ENCODE data around the gene PRICKLE3.
A peak's percentile ranks its signal among the peaks of the same experiment; 100 is the strongest.
"Not testable (repeated sequence)": the region's sequence is repeated elsewhere in the genome, so short reads cannot be mapped to it uniquely, and the experiment has no call there.

Gene PRICKLE3

DNA sequence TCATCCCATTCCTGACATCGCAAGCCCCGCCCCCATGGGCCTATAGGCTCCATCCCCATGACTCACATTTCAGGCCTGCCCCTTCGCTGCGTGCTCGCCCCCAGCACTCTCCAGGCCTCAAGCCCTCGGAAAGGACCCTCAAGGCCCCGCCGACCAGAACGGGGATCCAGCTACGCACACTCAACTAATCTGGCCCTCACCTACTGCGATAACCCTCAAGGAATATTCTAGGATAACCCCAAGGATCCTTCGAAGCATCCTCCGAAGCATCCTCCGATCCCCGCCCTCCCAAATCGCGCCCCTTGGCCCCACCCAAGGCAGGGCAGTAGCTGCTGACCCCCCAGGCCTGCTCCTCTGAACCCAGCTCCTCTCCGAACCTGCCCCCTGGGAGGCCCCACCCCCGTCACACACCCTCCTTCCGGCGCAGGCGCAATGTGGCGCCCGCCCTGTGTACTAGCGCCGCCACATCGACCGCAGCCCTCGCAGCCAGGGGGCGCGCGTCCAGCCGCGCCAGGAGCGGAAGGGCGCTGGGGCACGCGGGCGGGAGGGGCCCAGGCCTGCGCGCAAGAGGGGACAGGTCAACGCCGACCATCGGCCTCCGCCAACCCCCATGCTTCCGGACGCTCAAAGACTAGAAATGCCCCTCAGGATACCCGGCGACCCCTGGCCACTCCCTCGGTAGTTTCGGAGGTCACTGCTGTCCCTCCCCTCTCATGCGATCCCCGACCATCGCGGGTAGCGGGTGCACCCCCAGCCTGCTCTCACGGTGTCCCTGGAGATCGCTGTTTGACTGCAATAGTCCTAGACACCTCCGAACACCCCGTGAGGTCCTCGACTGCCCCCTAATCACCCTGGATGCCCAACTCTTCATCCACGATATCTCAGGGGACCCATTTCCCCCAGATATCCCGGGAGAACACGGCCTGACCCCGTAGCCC, 30.0 kb downstream of the PRICKLE3 start:
- peak overlapping the region; percentile 84 for H2AFZ ChIP-seq (ENCODE audit: low read depth, low read length)
- H3K9me3 ChIP-seq (ENCODE audit: insufficient read depth, low read length): no peaks in the 10 kb centered on the region

DNA sequence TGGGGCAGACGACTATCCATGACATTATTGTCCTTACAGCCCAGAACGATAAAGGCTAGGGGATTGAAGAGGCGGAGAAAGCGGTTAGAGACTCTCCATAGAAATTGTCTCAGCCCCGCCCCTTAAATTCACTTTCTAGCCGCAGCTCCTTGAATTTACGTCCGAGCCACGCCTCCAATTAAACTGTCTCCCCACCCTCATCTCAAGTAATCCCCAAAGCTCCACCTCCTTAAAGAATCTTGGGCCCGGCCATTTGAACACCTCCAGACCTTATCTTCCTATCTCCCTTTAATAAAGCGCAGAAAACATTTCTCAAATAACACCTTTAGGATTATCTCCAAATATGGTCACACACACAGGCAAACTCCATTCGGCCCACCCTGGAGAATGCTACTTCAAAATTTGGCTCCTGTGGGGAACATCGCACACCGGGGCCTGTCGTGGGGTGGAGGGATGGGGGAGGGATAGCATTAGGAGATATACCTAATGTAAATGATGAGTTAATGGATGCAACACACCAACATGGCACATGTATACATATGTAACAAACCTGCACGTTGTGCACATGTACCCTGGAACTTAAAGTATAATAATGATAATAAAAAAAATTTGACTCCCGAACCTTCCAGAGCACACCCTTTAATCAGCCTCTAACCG, 30.8 kb downstream of the PRICKLE3 start:
- no peak overlapping the region for H2AFZ ChIP-seq (ENCODE audit: low read depth, low read length)

More for the DNA sequence above, 30.0 kb downstream of the PRICKLE3 start:
- peak overlapping the region; percentile 81 for H3K27ac ChIP-seq (ENCODE audit: low read length)
- peak overlapping the region; percentile 99 for H3K9ac ChIP-seq (ENCODE audit: low read length)
- peak overlapping the region; percentile 94 for H3K4me2 ChIP-seq (ENCODE audit: low read length)
- H3K36me3 ChIP-seq (replicated peaks; ENCODE audit: low read depth, low read length): no peaks in the 10 kb centered on the region
- TF ChIP-seq EZH2phosphoT487 (IDR thresholded peaks at IDR 0.05; ENCODE audit: low read depth): no peak
- TF ChIP-seq, protein P1, sequence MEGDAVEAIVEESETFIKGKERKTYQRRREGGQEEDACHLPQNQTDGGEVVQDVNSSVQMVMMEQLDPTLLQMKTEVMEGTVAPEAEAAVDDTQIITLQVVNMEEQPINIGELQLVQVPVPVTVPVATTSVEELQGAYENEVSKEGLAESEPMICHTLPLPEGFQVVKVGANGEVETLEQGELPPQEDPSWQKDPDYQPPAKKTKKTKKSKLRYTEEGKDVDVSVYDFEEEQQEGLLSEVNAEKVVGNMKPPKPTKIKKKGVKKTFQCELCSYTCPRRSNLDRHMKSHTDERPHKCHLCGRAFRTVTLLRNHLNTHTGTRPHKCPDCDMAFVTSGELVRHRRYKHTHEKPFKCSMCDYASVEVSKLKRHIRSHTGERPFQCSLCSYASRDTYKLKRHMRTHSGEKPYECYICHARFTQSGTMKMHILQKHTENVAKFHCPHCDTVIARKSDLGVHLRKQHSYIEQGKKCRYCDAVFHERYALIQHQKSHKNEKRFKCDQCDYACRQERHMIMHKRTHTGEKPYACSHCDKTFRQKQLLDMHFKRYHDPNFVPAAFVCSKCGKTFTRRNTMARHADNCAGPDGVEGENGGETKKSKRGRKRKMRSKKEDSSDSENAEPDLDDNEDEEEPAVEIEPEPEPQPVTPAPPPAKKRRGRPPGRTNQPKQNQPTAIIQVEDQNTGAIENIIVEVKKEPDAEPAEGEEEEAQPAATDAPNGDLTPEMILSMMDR (IDR thresholded peaks at IDR 0.05; ENCODE audit: low read depth, low read length): peak; percentile 65
- H3K4me3 ChIP-seq (ENCODE audit: low read length): peak overlapping the region; percentile 99
- H3K4me1 ChIP-seq (ENCODE audit: low read length): peaks cover 6% of the 10 kb centered on the region; the same call in 1 of the 2 replicates
- no peaks in the 10 kb centered on the region for H4K20me1 ChIP-seq (ENCODE audit: insufficient read depth, low read length)
- H3K79me2 ChIP-seq (ENCODE audit: low read length): no peaks in the 10 kb centered on the region
- H3K27me3 ChIP-seq (ENCODE audit: low read depth, low read length): no peaks in the 10 kb centered on the region

DNA sequence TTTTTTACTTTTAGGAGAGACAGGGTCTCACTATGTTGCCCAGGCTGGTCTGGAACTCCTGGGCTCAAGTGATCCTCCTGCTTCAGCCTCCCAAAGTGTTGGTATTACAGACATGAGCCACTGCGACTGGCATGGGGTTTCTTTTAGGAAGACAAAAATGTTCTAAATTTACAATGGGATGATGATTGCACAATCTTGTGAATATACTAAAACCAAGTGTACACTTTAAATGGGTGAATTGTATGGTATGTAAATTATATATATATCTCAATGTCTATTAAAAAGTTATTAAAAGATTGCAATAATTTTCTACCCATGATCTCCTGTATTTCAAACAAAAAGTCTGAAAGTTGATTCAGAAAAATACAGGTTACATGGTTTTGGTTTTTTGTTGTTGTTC, 32.7 kb downstream of the PRICKLE3 start:
- H3K9ac ChIP-seq (ENCODE audit: low read length): no peak overlapping the region
- H3K4me1 ChIP-seq (ENCODE audit: low read length): peaks cover 12% of the 10 kb centered on the region
- no peak overlapping the region for H3K4me3 ChIP-seq (ENCODE audit: low read length)
- no peak overlapping the region for H3K27ac ChIP-seq (ENCODE audit: low read length)
- no peaks in the 10 kb centered on the region for H4K20me1 ChIP-seq (ENCODE audit: insufficient read depth, low read length)
- H3K9me3 ChIP-seq (ENCODE audit: insufficient read depth, low read length): no peaks in the 10 kb centered on the region
- H2AFZ ChIP-seq (ENCODE audit: low read depth, low read length): no peak overlapping the region
- no peaks in the 10 kb centered on the region for H3K36me3 ChIP-seq (replicated peaks; ENCODE audit: low read depth, low read length)
- H3K79me2 ChIP-seq (ENCODE audit: low read length): no peaks in the 10 kb centered on the region
- no peaks in the 10 kb centered on the region for H3K27me3 ChIP-seq (ENCODE audit: low read depth, low read length)
- no peak for TF ChIP-seq EZH2phosphoT487 (IDR thresholded peaks at IDR 0.05; ENCODE audit: low read depth)
- TF ChIP-seq, protein P1 (IDR thresholded peaks at IDR 0.05; ENCODE audit: low read depth, low read length): no peak
- no peak overlapping the region for H3K4me2 ChIP-seq (ENCODE audit: low read length)

More for the DNA sequence above, 30.8 kb downstream of the PRICKLE3 start:
- Histone ChIP-seq H4K20me1 (ENCODE audit: insufficient read depth, low read length) (no peaks in the 10 kb centered on the region), H3K9ac (ENCODE audit: low read length) (peak overlapping the region; percentile 99), H3K9me3 (ENCODE audit: insufficient read depth, low read length) (no peaks in the 10 kb centered on the region), H3K4me2 (ENCODE audit: low read length) (peak overlapping the region; percentile 94), H3K79me2 (ENCODE audit: low read length) (no peaks in the 10 kb centered on the region), H3K27ac (ENCODE audit: low read length) (0 out of 2 replicates have a peak overlapping the region, but pooled peaks have one; percentile 81), H3K27me3 (ENCODE audit: low read depth, low read length) (no peaks in the 10 kb centered on the region), H3K4me3 (ENCODE audit: low read length) (peak overlapping the region; percentile 99), H3K4me1 (ENCODE audit: low read length) (peaks cover 6% of the 10 kb centered on the region; the same call in 1 of the 2 replicates), H3K36me3 (replicated peaks; ENCODE audit: low read depth, low read length) (no peaks in the 10 kb centered on the region)
- no peak for TF ChIP-seq EZH2phosphoT487 (IDR thresholded peaks at IDR 0.05; ENCODE audit: low read depth)
- TF ChIP-seq, protein P1 (IDR thresholded peaks at IDR 0.05; ENCODE audit: low read depth, low read length): no peak

DNA sequence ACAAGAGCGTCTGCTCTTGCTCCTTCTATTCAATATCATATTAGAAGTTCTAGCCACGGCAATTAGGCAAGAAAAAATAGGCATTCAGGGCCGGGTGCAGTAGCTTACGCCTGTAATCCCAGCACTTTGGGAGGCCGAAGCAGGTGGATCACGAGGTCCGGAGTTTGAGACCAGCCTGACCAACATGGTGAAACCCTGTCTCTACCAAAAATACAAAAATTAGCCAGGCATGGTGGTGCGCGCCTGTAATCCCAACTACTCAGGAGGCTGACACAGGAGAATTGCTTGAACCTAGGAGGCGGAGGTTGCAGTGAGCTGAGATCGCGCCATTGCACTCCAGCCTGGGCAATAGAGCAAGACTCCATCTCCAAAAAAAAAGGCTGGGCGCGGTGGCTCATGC, 36.9 kb downstream of the PRICKLE3 start:
- not testable (repeated sequence) for H3K4me2 ChIP-seq (ENCODE audit: low read length); H3K79me2 ChIP-seq (ENCODE audit: low read length); H3K27ac ChIP-seq (ENCODE audit: low read length); H3K27me3 ChIP-seq (ENCODE audit: low read depth, low read length); H3K36me3 ChIP-seq (replicated peaks; ENCODE audit: low read depth, low read length); H2AFZ ChIP-seq (ENCODE audit: low read depth, low read length); H3K4me3 ChIP-seq (ENCODE audit: low read length); H3K9me3 ChIP-seq (ENCODE audit: insufficient read depth, low read length); H4K20me1 ChIP-seq (ENCODE audit: insufficient read depth, low read length); H3K9ac ChIP-seq (ENCODE audit: low read length)
- H3K4me1 ChIP-seq (ENCODE audit: low read length): peaks cover 11% of the 10 kb centered on the region

DNA sequence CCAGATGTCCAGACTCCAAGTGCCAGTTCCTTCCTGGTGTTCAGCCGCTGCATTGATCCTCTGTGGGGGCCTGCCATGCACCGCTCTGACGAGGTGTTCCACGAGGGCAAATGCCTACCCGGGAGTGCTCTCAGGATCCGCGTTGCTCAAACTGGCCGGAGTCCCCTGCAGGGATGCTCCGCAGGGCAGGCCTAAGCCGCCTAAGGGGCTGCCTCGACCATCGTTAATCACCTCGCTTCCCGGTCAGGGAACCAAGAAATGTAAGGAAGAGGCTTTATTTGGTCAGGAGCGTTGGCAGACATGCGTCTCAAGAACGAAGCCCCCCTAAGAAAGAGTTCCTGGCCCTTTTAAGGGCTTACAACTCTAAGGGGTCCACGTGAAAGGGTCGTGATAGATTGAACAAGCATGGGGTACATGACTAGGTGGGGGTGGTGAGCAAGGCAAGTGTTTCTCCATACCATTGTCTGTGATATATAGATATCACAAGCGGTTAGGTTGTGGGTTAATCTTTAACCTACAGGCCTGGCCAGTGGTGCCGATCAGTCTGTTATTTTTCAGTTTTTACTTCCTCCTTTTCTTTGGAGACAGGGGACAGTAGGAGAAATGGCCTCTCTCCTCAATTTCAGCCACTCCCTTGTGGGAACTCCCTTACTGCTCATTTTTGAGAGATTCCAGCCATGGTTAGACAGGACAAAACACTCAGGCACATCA, 37.6 kb downstream of the PRICKLE3 start:
- not testable (repeated sequence) for H3K9me3 ChIP-seq (ENCODE audit: insufficient read depth, low read length); H3K9ac ChIP-seq (ENCODE audit: low read length); H3K4me3 ChIP-seq (ENCODE audit: low read length); H3K27ac ChIP-seq (ENCODE audit: low read length); H3K79me2 ChIP-seq (ENCODE audit: low read length); H3K27me3 ChIP-seq (ENCODE audit: low read depth, low read length); H4K20me1 ChIP-seq (ENCODE audit: insufficient read depth, low read length); H3K36me3 ChIP-seq (replicated peaks; ENCODE audit: low read depth, low read length); H2AFZ ChIP-seq (ENCODE audit: low read depth, low read length)
- Histone ChIP-seq H3K4me2 (ENCODE audit: low read length) (peak overlapping the region; percentile 30; the same call in 1 of the 2 replicates), H3K4me1 (ENCODE audit: low read length) (peaks cover 11% of the 10 kb centered on the region)

Data from OCI-LY3 (cell line).